ENCODE measurements around the gene CLIC1. TPM values are rescaled to one million over a fixed set of nuclear protein-coding genes. Genes with fewer than 3 reads are reported as not detected.

CLIC1 gene
- total and polyA plus RNA-seq, 7 donors, result 172 to 668 (median 251) TPM

GRCh38 chr6:31692353-31692752, 44.0 kb downstream of the CLIC1 start:
- Histone ChIP-seq H3K4me1 (no peaks in the 10 kb centered on the region), H3K9me3 (no peaks in the 10 kb centered on the region), H3K4me3 (no peak overlapping the region), H3K27ac (no peak overlapping the region), H3K36me3 (peaks cover 59 to 99% (median 84%) of the 10 kb centered on the region in 4 donors), H3K27me3 (no peaks in the 10 kb centered on the region)
- TF ChIP-seq EP300 (IDR thresholded peaks at IDR 0.05) (no peak), POLR2AphosphoS5 (IDR thresholded peaks at IDR 0.05) (no peak), POLR2A (IDR thresholded peaks at IDR 0.05) (no peak), CTCF (IDR thresholded peaks at IDR 0.05) (no peak)
- 86 to 88% methylated on average over 4 of the region's 4 CpGs for WGBS, 2 donors
- intact Hi-C loops (cut with DNase I), result no loop called here
- no peak for DNase-seq

GRCh38 chr6:31691564-31692108, 44.7 kb downstream of the CLIC1 start:
- TF ChIP-seq EP300 (IDR thresholded peaks at IDR 0.05) (no peak), POLR2A (IDR thresholded peaks at IDR 0.05) (no peak), CTCF (IDR thresholded peaks at IDR 0.05) (no peak), POLR2AphosphoS5 (IDR thresholded peaks at IDR 0.05) (no peak)
- intact Hi-C loops (cut with DNase I), result no loop called here
- no peaks in the 10 kb centered on the region for H3K4me1 ChIP-seq
- H3K27ac ChIP-seq, result no peak overlapping the region
- peaks cover 67 to 99% (median 86%) of the 10 kb centered on the region in 4 donors for H3K36me3 ChIP-seq
- 96 to 97% methylated on average over 12 of the region's 12 CpGs for WGBS, 2 donors
- DNase-seq, result no peak
- no peaks in the 10 kb centered on the region for H3K9me3 ChIP-seq
- H3K27me3 ChIP-seq, result no peaks in the 10 kb centered on the region
- H3K4me3 ChIP-seq, result no peak overlapping the region

- Histone ChIP-seq H3K9me3 (no peaks in the 10 kb centered on the region), H3K36me3 (peaks cover 70 to 99% (median 89%) of the 10 kb centered on the region in 4 donors), H3K4me1 (no peaks in the 10 kb centered on the region), H3K27ac (no peak overlapping the region), H3K4me3 (no peak overlapping the region), H3K27me3 (no peaks in the 10 kb centered on the region)
- no peak for TF ChIP-seq POLR2A (IDR thresholded peaks at IDR 0.05)
- no peak for DNase-seq
- 91 to 94% methylated on average over 6 of the region's 6 CpGs for WGBS, 2 donors
- intact Hi-C loops (cut with DNase I), result no loop called here
Measured at GRCh38 chr6:31691078-31691463, 45.3 kb downstream of the CLIC1 start.

GRCh38 chr6:31690231-31691077, 45.9 kb downstream of the CLIC1 start:
- Histone ChIP-seq H3K4me3 (no peak overlapping the region), H3K36me3 (peaks cover 69 to 99% (median 84%) of the 10 kb centered on the region in 4 donors), H3K4me1 (no peaks in the 10 kb centered on the region), H3K27ac (no peak overlapping the region), H3K27me3 (no peaks in the 10 kb centered on the region), H3K9me3 (no peaks in the 10 kb centered on the region)
- WGBS, 2 donors, result 50 to 79% methylated on average over 10 of the region's 10 CpGs
- TF ChIP-seq CTCF (IDR thresholded peaks at IDR 0.05), result no peak
- no peak for TF ChIP-seq POLR2A (IDR thresholded peaks at IDR 0.05)
- TF ChIP-seq EP300 (IDR thresholded peaks at IDR 0.05), result no peak
- TF ChIP-seq POLR2AphosphoS5 (IDR thresholded peaks at IDR 0.05), result no peak
- intact Hi-C loops (cut with DNase I), result no loop called here
- no peak for DNase-seq

- peaks cover 59 to 91% (median 74%) of the 10 kb centered on the region in 4 donors for H3K36me3 ChIP-seq
- no peak for DNase-seq
- no peak overlapping the region for H3K4me3 ChIP-seq
- H3K9me3 ChIP-seq, result no peaks in the 10 kb centered on the region
- intact Hi-C loops (cut with DNase I), result no loop called here
- TF ChIP-seq POLR2AphosphoS5 (IDR thresholded peaks at IDR 0.05) (no peak), EP300 (IDR thresholded peaks at IDR 0.05) (no peak), CTCF (IDR thresholded peaks at IDR 0.05) (no peak), POLR2A (IDR thresholded peaks at IDR 0.05) (no peak)
- no peaks in the 10 kb centered on the region for H3K27me3 ChIP-seq
- no peak overlapping the region for H3K27ac ChIP-seq
- 76 to 86% methylated on average over 11 of the region's 11 CpGs for WGBS, 2 donors
- no peaks in the 10 kb centered on the region for H3K4me1 ChIP-seq
Measured at GRCh38 chr6:31689249-31690110, 46.9 kb downstream of the CLIC1 start.

Data from sigmoid colon (tissue), 7 donors.